A549 (cell line): ENCODE measurements around the gene NNT. TPM values are rescaled to one million over a fixed set of nuclear protein-coding genes. Genes with fewer than 3 reads are reported as not detected.

Experiments used
- ATAC-seq, 2 experiments: fragments of 200-7000 bp in 1 of 2; fragments of >200 bp in 1 of 2; cut with Nextera tagmentation in 1 of 2; cut with Tn5 transposase in 1 of 2; 3 replicates each; pipeline versions ENCODE4 v1.8.0 to v1.9.1; 2018 to 2020; ENCODE audit warnings: mild to moderate bottlenecking in 1 of 2, moderate library complexity in 1 of 2
- CTCF ChIA-PET: fragments of 300-600 bp; sonication (Branson Sonifier 250); formaldehyde crosslinking; extraction: SDS; loops from one replicate; lab custom pipeline; 2021; ENCODE audit warnings: antibody characterized with exemption, inconsistent platforms; lab: Yijun Ruan, JAX
- POLR2A ChIA-PET: fragments of 350-600 bp; formaldehyde crosslinking; extraction: SDS; loops from one replicate; lab custom pipeline; 2021; ENCODE audit warnings: antibody characterized with exemption, inconsistent platforms; lab: Yijun Ruan, JAX
- DNase-seq, 2 experiments: peaks; one replicate each; pipeline versions ENCODE4 v3.0.0 to v3.0.0-alpha.2; 2011 to 2016; ENCODE audit warnings: low read depth in 1 of 2, low spot score in 1 of 2
- FAIRE-seq: peaks from 2 replicates; lab custom pipeline; 2011; peaks lifted over from hg19 to GRCh38; lab: Jason Lieb, UNC
- H3K27ac ChIP-seq, 2 experiments: fragments of >200 bp; sonication (Bioruptor Twin); formaldehyde crosslinking; 3 replicates each; pipeline ENCODE4 v1.5.1; 2016 to 2017
- H3K4me1 ChIP-seq: fragments of >200 bp; sonication (Bioruptor Twin); formaldehyde crosslinking; 3 replicates; pipeline ENCODE4 v1.6.1; 2016
- H3K4me2 ChIP-seq: fragments of >200 bp; sonication (Bioruptor Twin); formaldehyde crosslinking; 3 replicates; pipeline ENCODE4 v1.6.1; 2016
- H3K4me3 ChIP-seq: fragments of >200 bp; sonication (Bioruptor Twin); formaldehyde crosslinking; 3 replicates; pipeline ENCODE4 v1.5.1; 2016
- H3K9me3 ChIP-seq: fragments of >200 bp; sonication (Bioruptor Twin); formaldehyde crosslinking; 3 replicates; pipeline ENCODE4 v1.6.1; 2016
- CBX2 ChIP-seq: fragments of 200-600 bp; sonication (generic); IDR thresholded peaks from 2 replicates; pipeline ENCODE4 v1.6.1; 2016; ENCODE audit warnings: low read depth, mild to moderate bottlenecking, borderline replicate concordance
- CEBPB ChIP-seq, 2 experiments: fragments of >200 bp in 1 of 2; sonication (Bioruptor Twin) in 1 of 2; formaldehyde crosslinking in 1 of 2; IDR thresholded peaks; 2 replicates each; pipeline ENCODE4 v1.6.1; 2012 to 2016
- CHD2 ChIP-seq: fragments of 150-350 bp; IDR thresholded peaks from 2 replicates; pipeline ENCODE4 v1.6.1; 2014; ENCODE audit warnings: low read length; ENCODE audit not compliant: partially characterized antibody
- ESRRA ChIP-seq: fragments of 150-350 bp; IDR thresholded peaks from 2 replicates; pipeline ENCODE4 v1.6.1; 2014; ENCODE audit warnings: mild to moderate bottlenecking, low read length, borderline replicate concordance
- FOSB ChIP-seq: fragments of 250-450 bp; sonication (Bioruptor Pico); IDR thresholded peaks from 2 replicates; pipeline ENCODE4 v1.5.0; 2020; ENCODE audit warnings: mild to moderate bottlenecking, moderate library complexity
- HES2 ChIP-seq: fragments of >200 bp; sonication (Bioruptor Twin); formaldehyde crosslinking; IDR thresholded peaks from 2 replicates; pipeline ENCODE4 v1.6.1; 2016
- HEYL ChIP-seq: fragments of 250-450 bp; sonication (Bioruptor Pico); IDR thresholded peaks from 2 replicates; pipeline ENCODE4 v1.8.0; 2021; ENCODE audit warnings: mild to moderate bottlenecking, moderate library complexity
- HOXB13 ChIP-seq: fragments of 250-450 bp; sonication (Bioruptor Pico); IDR thresholded peaks from 2 replicates; pipeline ENCODE4 v1.5.0; 2020; ENCODE audit warnings: low read depth, mild to moderate bottlenecking, moderate library complexity
- HOXB5 ChIP-seq: fragments of 250-450 bp; sonication (Bioruptor Pico); IDR thresholded peaks from 2 replicates; pipeline ENCODE4 v1.5.0; 2020; ENCODE audit warnings: mild to moderate bottlenecking, moderate library complexity
- KDM1A ChIP-seq: fragments of 200-600 bp; sonication (generic); IDR thresholded peaks from 2 replicates; pipeline ENCODE4 v1.6.1; 2016; ENCODE audit warnings: low read depth, mild to moderate bottlenecking
- MAX ChIP-seq: IDR thresholded peaks from 2 replicates; pipeline ENCODE4 v1.6.1; 2012
- MAZ ChIP-seq: fragments of 150-350 bp; IDR thresholded peaks from 2 replicates; pipeline ENCODE4 v1.6.1; 2014; ENCODE audit warnings: antibody characterized with exemption, low read depth, low read length, borderline replicate concordance
- MYC ChIP-seq: IDR thresholded peaks from 2 replicates; pipeline ENCODE4 v1.6.1; 2012; ENCODE audit warnings: mild to moderate bottlenecking, inconsistent platforms, low read length, improper control_type of control experiment, borderline replicate concordance
- NFE2L2 ChIP-seq: fragments of 150-350 bp; conservative IDR thresholded peaks from 2 replicates; pipeline ENCODE4 v1.6.1; 2014; ENCODE audit warnings: low read length
- POLR2A ChIP-seq: IDR thresholded peaks from 2 replicates; pipeline ENCODE4 v1.6.1; 2012; ENCODE audit warnings: mild to moderate bottlenecking, low read length
- POLR2AphosphoS2 ChIP-seq: conservative IDR thresholded peaks from 2 replicates; pipeline ENCODE4 v1.6.1; 2012; ENCODE audit warnings: low read length, improper control_type of control experiment, inconsistent platforms
- RARB ChIP-seq: fragments of 250-450 bp; sonication (Bioruptor Pico); IDR thresholded peaks from 2 replicates; pipeline ENCODE4 v1.8.0; 2021; ENCODE audit warnings: mild to moderate bottlenecking, moderate library complexity
- SMC3 ChIP-seq: fragments of >200 bp; sonication (Bioruptor Twin); formaldehyde crosslinking; IDR thresholded peaks from 3 replicates; pipeline ENCODE4 v1.6.1; 2018; ENCODE audit warnings: inconsistent platforms
- SREBF2 ChIP-seq: fragments of 450-650 bp; IDR thresholded peaks from 2 replicates; pipeline ENCODE4 v1.6.1; 2014; ENCODE audit warnings: mild to moderate bottlenecking, moderate library complexity
- ZNF302 ChIP-seq: fragments of 250-450 bp; sonication (Bioruptor Pico); IDR thresholded peaks from 2 replicates; pipeline ENCODE4 v1.9.0; 2021; ENCODE audit warnings: inconsistent platforms, mild to moderate bottlenecking, moderate library complexity
- WGBS: methylation state at CpG from one replicate; pipeline ENCODE4 v1.1.6; 2017; ENCODE audit errors: missing lambda C conversion rate; 5-methylcytosine and 5-hydroxymethylcytosine counted together
- polyA plus RNA-seq, 4 experiments: library from polyadenylated mRNA; depleted of rRNA in 3 of 4; stranded (reverse); fragments of >200 nt; fragmentation: RNase III in 1 of 4; extraction: RNeasy Plus Mini Kit Qiagen cat#74134 plus additional on column Dnase treatment in 1 of 4; gene quantifications; 2 replicates in 3 of 4; 3 replicates in 1 of 4; pipeline ENCODE4 v1.2.3, GENCODE V29; 2011 to 2017
- TF ChIP-seq, protein P1 (sequence below): fragments of >200 bp; sonication (Bioruptor Twin); formaldehyde crosslinking; IDR thresholded peaks from 3 replicates; pipeline ENCODE4 v1.6.1; 2016
- TF ChIP-seq, protein P2 (sequence below): fragments of 200-600 bp; sonication (generic); IDR thresholded peaks from 2 replicates; pipeline ENCODE4 v1.6.1; 2016; ENCODE audit warnings: antibody characterized with exemption, mild to moderate bottlenecking, moderate library complexity

The NNT gene
- polyA plus RNA-seq, 2 of the 4 experiments (the other 2 are of a cell fraction), result 15.2 to 35.5 TPM

DNA sequence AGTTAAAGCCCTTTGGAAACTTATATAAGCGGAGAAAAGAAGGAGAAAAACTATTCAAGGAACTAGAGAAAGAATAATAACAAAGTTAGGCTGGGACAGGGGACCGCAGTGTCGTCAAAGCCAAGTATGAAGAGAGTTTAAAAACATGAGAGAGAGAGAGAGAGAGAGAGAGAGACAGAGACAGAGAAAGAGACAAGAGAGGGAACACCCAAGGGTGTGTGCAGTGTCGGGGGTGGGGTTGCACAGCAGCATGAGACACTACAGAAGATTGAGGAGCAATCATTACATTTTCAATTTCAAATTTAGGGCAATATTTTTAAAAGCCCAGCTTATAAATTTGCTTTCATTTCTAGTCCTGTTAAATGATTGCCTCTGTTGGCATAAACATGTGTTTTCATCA is 74.3 kb downstream of the NNT start:
- DNase-seq (no peak), FAIRE-seq (no peak), ATAC-seq (no peak)
- 87% methylated on average over 4 of the region's 4 CpGs for WGBS
- POLR2A ChIA-PET, result no interaction called here
- H3K27ac ChIP-seq, result no peak overlapping the region
- TF ChIP-seq CHD2 (no peak), ZNF302 (CRISPR knock-in tag) (no peak), CEBPB (IDR thresholded peaks at IDR 0.05) (no peak), MYC (no peak), RARB (CRISPR knock-in tag) (no peak), FOSB (no peak), NFE2L2 (no peak), HES2 (no peak), MAX (no peak), KDM1A (no peak), CBX2 (no peak), SMC3 (no peak), MAZ (no peak), HOXB13 (CRISPR knock-in tag) (no peak)
- TF ChIP-seq, protein P1, sequence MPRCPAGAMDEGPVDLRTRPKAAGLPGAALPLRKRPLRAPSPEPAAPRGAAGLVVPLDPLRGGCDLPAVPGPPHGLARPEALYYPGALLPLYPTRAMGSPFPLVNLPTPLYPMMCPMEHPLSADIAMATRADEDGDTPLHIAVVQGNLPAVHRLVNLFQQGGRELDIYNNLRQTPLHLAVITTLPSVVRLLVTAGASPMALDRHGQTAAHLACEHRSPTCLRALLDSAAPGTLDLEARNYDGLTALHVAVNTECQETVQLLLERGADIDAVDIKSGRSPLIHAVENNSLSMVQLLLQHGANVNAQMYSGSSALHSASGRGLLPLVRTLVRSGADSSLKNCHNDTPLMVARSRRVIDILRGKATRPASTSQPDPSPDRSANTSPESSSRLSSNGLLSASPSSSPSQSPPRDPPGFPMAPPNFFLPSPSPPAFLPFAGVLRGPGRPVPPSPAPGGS, result no peak
- no peaks in the 10 kb centered on the region for H3K4me1 ChIP-seq
- H3K4me3 ChIP-seq, result no peak overlapping the region
- CTCF ChIA-PET, result no interaction called here
- no peak overlapping the region for H3K4me2 ChIP-seq
- H3K9me3 ChIP-seq, result no peaks in the 10 kb centered on the region

DNA sequence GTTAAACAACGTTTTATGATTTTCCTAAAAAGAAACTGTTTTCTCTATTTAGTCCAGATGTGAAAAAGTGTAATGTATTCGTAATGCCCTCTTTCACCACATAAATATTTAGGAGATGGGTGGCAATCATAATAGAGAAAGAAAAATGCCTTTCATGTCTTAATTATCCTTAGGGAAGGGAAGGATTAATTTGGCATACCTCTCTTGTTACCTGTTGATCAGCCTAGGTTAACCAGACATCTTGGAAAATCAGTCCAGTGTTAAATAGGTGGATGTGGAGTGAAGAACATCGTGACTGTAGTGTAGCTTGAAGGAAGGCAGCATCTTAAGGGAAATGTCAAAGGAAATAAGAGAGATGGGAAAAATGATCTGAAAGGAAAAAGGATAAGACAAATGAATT is 76.2 kb downstream of the NNT start:
- peak; percentile 36 for FAIRE-seq

More for the DNA sequence above, 76.2 kb downstream of the NNT start:
- no peak for TF ChIP-seq HEYL (CRISPR knock-in tag)
- no peak for TF ChIP-seq SREBF2
- TF ChIP-seq MAX, result no peak
- no peak for TF ChIP-seq POLR2A
- no peak for TF ChIP-seq NFE2L2
- no peak for TF ChIP-seq ESRRA
- no peak for TF ChIP-seq HOXB5 (CRISPR knock-in tag)
- TF ChIP-seq, protein P2, sequence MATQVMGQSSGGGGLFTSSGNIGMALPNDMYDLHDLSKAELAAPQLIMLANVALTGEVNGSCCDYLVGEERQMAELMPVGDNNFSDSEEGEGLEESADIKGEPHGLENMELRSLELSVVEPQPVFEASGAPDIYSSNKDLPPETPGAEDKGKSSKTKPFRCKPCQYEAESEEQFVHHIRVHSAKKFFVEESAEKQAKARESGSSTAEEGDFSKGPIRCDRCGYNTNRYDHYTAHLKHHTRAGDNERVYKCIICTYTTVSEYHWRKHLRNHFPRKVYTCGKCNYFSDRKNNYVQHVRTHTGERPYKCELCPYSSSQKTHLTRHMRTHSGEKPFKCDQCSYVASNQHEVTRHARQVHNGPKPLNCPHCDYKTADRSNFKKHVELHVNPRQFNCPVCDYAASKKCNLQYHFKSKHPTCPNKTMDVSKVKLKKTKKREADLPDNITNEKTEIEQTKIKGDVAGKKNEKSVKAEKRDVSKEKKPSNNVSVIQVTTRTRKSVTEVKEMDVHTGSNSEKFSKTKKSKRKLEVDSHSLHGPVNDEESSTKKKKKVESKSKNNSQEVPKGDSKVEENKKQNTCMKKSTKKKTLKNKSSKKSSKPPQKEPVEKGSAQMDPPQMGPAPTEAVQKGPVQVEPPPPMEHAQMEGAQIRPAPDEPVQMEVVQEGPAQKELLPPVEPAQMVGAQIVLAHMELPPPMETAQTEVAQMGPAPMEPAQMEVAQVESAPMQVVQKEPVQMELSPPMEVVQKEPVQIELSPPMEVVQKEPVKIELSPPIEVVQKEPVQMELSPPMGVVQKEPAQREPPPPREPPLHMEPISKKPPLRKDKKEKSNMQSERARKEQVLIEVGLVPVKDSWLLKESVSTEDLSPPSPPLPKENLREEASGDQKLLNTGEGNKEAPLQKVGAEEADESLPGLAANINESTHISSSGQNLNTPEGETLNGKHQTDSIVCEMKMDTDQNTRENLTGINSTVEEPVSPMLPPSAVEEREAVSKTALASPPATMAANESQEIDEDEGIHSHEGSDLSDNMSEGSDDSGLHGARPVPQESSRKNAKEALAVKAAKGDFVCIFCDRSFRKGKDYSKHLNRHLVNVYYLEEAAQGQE, result no peak
- no peak for TF ChIP-seq POLR2AphosphoS2
- no peak for ATAC-seq
- POLR2A ChIA-PET, result no interaction called here
- CTCF ChIA-PET, result interaction anchor here (0.8 kb wide), 1 partner anchor 18 kb away, joined by 3 read pairs; no protein-coding TSS in a partner anchor
- no peak overlapping the region for H3K27ac ChIP-seq
- H3K4me3 ChIP-seq, result no peak overlapping the region
- WGBS, result 70% methylated on average over 3 of the region's 3 CpGs
- no peaks in the 10 kb centered on the region for H3K4me1 ChIP-seq
- H3K9me3 ChIP-seq, result no peaks in the 10 kb centered on the region
- H3K4me2 ChIP-seq, result no peak overlapping the region
- no peak for DNase-seq
